NCI-H2081 (cell line): ENCODE results near the gene HELB.
"Not testable (repeated sequence)": the region's sequence is repeated elsewhere in the genome, so short reads cannot be mapped to it uniquely, and the experiment has no call there.

Experiments
- DNase-seq, 2 experiments: peaks; one replicate each; lab custom pipeline; 2025; lab: John Stamatoyannopoulos, UW

The HELB gene

DNA sequence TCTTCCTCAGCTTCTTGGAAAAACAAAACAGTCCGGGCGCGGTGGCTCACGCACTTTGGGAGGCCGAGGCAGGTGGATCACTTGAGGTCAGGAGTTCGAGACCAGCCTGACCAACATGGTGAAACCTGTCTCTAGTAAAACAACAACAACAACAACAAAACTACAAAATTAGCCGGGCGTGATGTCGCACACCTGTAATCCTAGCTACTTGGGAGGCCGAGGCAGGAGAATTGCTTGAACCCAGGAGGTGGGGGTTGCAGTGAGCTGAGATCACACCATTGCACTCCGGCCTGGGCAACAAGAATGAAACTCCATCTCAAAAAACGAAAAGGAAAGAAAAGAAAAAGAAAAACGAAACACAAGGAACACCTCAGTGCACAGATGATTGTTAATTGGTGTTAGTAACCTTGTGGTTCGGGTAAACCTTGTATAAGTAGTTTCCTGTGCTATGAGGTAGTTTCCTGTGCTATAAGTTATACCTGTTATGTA, 1.1 kb downstream of the HELB start:
- DNase-seq = not testable (repeated sequence)

GRCh38 chr12:66304296-66304900, 2.1 kb downstream of the HELB start:
- no peak for DNase-seq

DNA sequence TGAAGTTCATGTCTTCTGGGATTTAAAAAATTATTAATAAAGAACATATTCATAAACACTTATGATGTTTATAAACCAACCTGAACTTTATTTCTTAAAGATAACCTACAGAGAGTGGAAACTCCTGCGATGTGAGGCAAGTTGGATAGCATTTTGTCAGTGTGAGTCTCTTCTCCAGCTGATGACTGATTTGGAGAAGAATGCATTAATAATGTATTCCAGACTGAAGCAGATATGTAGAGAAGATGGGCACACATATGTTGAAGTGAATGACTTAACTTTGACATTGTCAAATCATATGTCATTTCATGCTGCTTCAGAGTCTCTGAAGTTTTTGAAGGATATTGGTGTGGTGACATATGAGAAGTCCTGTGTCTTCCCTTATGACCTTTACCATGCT, 7.3 kb downstream of the HELB start:
- DNase-seq = no peak

DNA sequence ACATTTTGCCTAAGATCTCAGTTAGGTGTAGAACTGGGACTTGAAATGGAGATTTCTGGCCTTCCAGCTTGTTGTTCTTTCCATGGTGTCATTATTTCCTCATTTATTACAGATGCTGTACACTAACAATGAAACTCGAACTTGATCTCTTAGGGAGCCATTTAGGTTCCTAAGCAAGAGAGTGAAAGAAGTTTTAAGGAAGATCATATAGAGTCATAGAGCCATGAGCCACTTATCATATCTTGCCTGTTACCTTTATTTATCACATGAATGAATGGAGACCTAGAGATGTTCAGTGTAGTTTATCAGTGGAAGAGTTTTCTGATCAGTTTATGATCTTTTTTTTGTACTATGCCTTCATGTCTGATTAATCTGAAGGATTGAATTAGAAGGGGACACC, 9.9 kb downstream of the HELB start:
- DNase-seq = no peak

GRCh38 chr12:66314278-66314677, 12.0 kb downstream of the HELB start:
- no peak for DNase-seq

GRCh38 chr12:66319266-66319954, 17.1 kb downstream of the HELB start:
- DNase-seq = no peak

DNA sequence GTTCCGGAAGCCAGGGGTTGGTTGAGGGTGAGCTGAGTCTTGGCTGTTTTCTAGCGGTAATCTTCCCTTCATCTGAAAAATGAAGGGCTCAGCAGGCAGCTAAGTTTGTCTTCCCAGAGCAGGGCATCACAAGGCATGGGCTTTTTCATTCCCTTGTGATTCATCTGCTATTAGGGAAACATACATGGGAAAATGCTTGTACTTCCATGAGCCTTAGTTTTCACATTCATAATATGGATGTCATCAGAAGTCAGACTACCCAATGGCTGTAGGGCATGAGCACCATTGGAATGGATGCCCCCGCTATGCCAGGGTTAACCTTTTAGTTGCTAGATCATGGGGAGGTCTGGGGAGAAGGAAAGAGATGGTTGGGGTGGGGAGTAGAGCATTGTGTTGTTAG, 18.7 kb downstream of the HELB start:
- no peak for DNase-seq

- DNase-seq = no peak
These were observed 19.1 kb downstream of the HELB start for GRCh38 chr12:66321435-66321834.

- DNase-seq = no peak
These were observed 20.7 kb downstream of the HELB start for GRCh38 chr12:66323017-66323416.

GRCh38 chr12:66329941-66330340, 27.6 kb downstream of the HELB start:
- DNase-seq = no peak

- no peak for DNase-seq
These were observed 28.7 kb downstream of the HELB start for GRCh38 chr12:66331016-66331415.

- DNase-seq = no peak
These were observed 29.5 kb downstream of the HELB start for GRCh38 chr12:66331814-66332213.

DNA sequence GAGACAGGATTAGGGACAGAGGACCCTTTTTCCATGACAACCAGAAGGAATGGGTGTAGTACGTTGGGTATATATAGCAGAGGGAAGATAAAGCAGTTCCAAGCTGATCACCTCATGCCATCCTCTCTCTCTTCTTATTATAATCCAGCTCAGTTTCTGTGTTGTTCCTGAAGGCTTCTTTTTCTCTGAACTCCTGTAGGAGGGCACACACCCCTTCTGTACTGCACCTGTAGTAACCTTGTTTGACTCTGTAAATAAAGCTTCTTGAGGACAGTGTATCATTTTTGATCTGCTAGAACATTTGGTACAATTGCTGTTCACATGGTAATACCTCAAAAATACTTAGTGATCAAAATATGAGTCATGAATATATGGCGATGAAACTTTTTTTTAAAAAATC, 33.5 kb downstream of the HELB start:
- no peak for DNase-seq

GRCh38 chr12:66337381-66338010, 35.2 kb downstream of the HELB start:
- no peak for DNase-seq

DNA sequence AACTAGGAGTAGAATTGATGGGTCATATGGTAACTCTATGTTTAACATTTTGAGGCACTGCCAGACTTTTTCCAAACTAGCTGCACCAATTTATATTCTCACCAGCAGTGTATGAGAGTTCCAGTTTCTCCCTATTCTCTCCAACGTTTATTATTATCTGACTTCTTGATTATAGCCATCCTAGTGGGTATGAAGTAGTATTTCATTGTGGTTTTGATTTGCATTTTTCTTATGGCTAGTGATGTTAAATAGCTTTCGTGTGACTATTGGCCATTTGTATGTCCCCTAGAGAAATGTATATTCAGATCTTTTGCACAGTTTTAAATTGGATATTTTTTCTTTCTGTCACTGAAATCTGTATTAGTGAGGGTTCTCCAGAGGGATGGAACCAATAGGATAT, 37.8 kb downstream of the HELB start:
- no peak for DNase-seq

- no peak for DNase-seq
These were observed 38.8 kb downstream of the HELB start for GRCh38 chr12:66341126-66341525.

- DNase-seq = no peak
These were observed 42.9 kb downstream of the HELB start for GRCh38 chr12:66345212-66345611.

DNA sequence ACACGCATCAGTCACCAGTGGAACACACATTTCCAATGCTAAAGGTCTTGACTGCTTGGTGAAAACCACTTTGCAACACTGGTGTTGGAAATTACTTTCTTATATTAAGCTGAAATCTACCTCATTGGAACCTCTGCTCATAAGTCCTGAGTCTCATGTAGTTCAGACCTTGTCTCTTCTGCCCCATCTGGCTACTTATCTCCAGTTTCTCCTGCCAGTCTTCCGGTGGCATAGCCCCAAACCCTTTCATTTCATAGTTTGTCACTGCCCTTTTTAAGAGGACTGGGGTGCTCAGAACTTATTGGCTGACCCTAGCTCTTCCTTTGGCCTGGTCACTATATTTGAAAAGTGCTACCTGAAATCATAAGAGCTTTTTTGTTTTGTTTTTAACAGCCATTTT, 43.7 kb downstream of the HELB start:
- DNase-seq = no peak

DNA sequence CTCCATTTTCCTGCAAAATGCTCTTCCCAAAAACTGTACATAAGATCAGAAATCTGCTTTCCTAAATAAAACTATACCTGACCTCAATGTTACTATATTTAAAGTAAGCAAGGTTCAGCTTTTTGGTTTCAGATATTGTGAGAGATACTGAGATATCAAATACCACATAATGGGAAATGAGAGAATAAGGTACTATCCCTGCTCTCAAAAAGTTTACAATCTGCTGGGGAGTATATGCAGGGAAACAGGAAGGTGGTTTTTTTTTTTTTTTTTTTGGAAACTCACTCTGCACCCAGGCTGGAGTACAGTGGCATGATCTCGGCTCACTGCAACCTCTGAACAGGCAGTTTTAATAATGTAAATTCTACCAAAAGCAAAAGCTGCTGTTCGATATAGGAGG, 49.0 kb downstream of the HELB start:
- DNase-seq = no peak

- DNase-seq = peak in 1 of 2 experiments; percentile 7
These were observed 49.9 kb downstream of the HELB start for GRCh38 chr12:66352197-66352596.

GRCh38 chr12:66352899-66353298, 50.6 kb downstream of the HELB start:
- DNase-seq = no peak

GRCh38 chr12:66354291-66354690, 52.0 kb downstream of the HELB start:
- DNase-seq = peak in 1 of 2 experiments; percentile 26

DNA sequence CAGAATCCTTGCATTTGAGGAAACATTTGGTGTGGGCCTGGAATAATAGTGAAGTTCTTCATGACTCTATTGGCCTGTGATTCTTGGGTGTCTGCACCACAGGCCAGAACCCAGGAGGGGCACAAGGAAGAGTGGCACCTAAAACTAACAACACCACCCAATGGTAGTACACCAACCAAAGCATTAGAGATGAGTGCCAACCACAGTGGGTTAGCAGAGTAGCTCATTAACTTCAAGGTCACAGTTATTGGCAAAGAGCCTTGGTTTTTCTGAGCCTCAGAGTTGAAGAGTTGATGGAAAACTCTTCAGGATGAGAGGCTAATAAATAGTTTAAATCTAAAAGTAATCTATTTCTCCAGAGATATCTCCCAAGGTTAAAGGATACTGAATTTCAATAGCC, 57.0 kb downstream of the HELB start:
- no peak for DNase-seq
